ENCODE measurements around the gene P2RY2.

DNA sequence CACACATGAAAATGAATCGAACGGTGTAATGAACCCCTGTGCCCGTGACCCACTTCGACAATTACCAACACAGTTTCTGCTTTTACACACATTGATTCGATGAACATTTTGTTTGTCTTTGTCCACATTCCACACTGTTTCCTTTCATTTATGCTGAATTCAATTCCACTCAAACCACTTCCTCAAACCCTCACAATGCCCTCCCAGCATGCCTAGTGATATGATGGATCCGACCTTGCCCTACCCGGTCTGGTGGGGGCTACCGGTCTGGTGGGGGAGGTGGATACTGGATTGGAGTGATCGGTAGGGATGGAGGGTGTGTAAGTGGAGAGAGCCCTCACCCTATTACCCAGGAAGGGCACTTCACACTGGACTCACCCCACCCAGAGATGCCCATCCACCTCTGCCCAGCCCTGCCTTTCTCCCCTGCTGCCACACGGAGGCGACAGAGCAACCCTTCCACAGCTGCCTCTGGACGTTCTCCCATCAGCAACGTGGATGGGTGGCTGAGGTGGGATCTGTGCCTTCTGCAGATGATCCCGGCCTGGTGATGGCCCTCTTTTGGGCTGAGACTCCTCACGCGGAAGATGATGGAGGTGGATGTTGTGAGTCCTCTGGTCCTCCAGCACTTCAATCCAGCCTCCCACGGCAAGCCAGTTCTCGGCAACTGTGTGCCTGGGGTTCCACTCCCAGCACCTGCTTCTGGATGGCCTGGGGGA, 33.0 kb upstream of the P2RY2 start:
- TF ChIP-seq, protein P1, sequence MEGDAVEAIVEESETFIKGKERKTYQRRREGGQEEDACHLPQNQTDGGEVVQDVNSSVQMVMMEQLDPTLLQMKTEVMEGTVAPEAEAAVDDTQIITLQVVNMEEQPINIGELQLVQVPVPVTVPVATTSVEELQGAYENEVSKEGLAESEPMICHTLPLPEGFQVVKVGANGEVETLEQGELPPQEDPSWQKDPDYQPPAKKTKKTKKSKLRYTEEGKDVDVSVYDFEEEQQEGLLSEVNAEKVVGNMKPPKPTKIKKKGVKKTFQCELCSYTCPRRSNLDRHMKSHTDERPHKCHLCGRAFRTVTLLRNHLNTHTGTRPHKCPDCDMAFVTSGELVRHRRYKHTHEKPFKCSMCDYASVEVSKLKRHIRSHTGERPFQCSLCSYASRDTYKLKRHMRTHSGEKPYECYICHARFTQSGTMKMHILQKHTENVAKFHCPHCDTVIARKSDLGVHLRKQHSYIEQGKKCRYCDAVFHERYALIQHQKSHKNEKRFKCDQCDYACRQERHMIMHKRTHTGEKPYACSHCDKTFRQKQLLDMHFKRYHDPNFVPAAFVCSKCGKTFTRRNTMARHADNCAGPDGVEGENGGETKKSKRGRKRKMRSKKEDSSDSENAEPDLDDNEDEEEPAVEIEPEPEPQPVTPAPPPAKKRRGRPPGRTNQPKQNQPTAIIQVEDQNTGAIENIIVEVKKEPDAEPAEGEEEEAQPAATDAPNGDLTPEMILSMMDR (conservative IDR thresholded peaks at IDR 0.05), result peak; percentile 96
- no peak for TF ChIP-seq EZH2 (IDR thresholded peaks at IDR 0.05; ENCODE audit: low read depth)

Measured in PC-9 (cell line).